NT2/D1 (cell line): ENCODE measurements around the gene FBXO22.

Source experiments
- DNase-seq: peaks from one replicate; pipeline ENCODE4 v3.0.0-alpha.2; 2011; ENCODE audit warnings: low read depth, low spot score
- H3K27me3 ChIP-seq: 2 replicates; pipeline ENCODE4 v1.6.0; 2011; ENCODE audit warnings: mild to moderate bottlenecking; ENCODE audit not compliant: insufficient read length, insufficient read depth
- H3K36me3 ChIP-seq: 2 replicates; pipeline ENCODE4 v1.6.1; 2011; ENCODE audit warnings: mild to moderate bottlenecking, low read length, mixed read lengths; ENCODE audit not compliant: insufficient read depth, insufficient read length
- H3K4me1 ChIP-seq: 2 replicates; pipeline ENCODE4 v1.5.1; 2011; ENCODE audit not compliant: insufficient read depth, insufficient read length
- H3K4me3 ChIP-seq: 2 replicates; pipeline ENCODE4 v1.5.1; 2011; ENCODE audit warnings: low read depth; ENCODE audit not compliant: insufficient read length
- H3K9ac ChIP-seq: 2 replicates; pipeline ENCODE4 v1.6.0; 2011; ENCODE audit warnings: low read depth; ENCODE audit not compliant: insufficient read length
- H3K9me3 ChIP-seq: 2 replicates; pipeline ENCODE4 v1.5.1; 2011; ENCODE audit warnings: mild to moderate bottlenecking, low read length; ENCODE audit not compliant: insufficient read depth
- SUZ12 ChIP-seq: IDR thresholded peaks from 2 replicates; pipeline ENCODE4 v1.6.1; 2011; ENCODE audit not compliant: insufficient read length, insufficient read depth; ENCODE audit errors: extremely low read depth
- YY1 ChIP-seq: IDR thresholded peaks from 2 replicates; pipeline ENCODE4 v1.6.1; 2011; ENCODE audit not compliant: insufficient read length, insufficient read depth
- ZNF274 ChIP-seq: IDR thresholded peaks from 2 replicates; pipeline ENCODE4 v1.6.1; 2011; ENCODE audit warnings: mild to moderate bottlenecking, low read depth, low read length

Gene FBXO22

DNA sequence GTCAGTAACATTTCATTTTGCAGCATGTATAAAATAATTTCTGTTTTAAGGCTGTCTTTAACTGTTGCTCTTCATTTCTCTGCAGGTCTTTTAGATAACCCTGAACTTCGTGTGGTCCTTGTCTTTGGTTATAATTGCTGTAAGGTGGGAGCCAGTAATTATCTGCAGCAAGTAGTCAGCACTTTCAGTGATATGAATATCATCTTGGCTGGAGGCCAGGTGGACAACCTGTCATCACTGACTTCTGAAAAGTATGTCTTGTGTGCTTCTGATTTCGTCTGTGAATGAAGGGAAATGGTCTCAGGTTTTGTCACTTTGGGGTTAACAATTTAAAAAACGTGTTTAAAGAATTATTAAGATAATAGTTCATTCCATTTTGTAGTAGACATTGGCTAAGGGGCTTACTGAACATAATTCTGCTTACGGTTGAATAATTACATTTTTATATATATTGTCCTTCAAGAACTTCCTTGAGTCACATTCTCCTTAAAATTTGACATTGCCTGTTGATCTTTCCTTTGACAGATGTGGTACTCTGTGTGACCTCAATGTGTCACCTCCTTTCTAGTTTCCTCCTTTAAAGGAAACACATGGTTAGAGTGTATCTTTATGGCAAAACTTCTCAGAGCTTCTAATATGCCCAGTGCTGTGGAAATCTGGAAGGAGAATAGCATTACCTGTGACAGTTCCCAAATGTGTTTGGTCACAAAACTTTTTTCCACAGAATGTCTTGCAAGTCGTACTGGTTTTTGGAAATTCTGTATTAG lies 26.3 kb downstream of the FBXO22 start:
- Histone ChIP-seq H3K4me1 (no peaks in the 10 kb centered on the region), H3K36me3 (peaks cover 65% of the 10 kb centered on the region), H3K4me3 (no peak overlapping the region), H3K27me3 (no peaks in the 10 kb centered on the region), H3K9ac (no peak overlapping the region), H3K9me3 (no peaks in the 10 kb centered on the region)
- TF ChIP-seq YY1: no peak
- no peak for TF ChIP-seq ZNF274
- no peak for TF ChIP-seq SUZ12
- DNase-seq: no peak

DNA sequence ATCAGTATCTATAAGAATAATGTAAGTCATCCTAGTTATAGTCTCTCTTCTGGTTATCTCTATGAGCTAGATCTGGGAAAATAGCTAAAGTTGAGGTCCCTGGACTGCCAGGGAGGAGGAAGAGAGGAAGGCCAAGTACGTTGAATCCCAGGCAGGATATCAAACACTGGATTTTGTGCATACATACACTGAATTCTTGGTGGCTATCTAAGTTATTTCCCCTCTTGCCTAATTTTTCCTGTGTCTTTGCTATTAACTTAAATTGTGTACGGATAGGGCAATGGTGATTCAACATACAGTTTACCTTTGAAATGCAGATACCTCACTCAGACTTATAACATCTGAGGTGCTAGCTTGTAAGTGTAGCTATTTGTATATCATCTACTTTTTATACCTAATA lies 27.2 kb downstream of the FBXO22 start:
- TF ChIP-seq SUZ12: no peak
- TF ChIP-seq ZNF274: no peak
- no peak for TF ChIP-seq YY1
- H3K9me3 ChIP-seq: no peaks in the 10 kb centered on the region
- H3K27me3 ChIP-seq: no peaks in the 10 kb centered on the region
- no peak overlapping the region for H3K9ac ChIP-seq
- no peaks in the 10 kb centered on the region for H3K4me1 ChIP-seq
- no peak for DNase-seq
- no peak overlapping the region for H3K4me3 ChIP-seq
- peaks cover 66% of the 10 kb centered on the region for H3K36me3 ChIP-seq

DNA sequence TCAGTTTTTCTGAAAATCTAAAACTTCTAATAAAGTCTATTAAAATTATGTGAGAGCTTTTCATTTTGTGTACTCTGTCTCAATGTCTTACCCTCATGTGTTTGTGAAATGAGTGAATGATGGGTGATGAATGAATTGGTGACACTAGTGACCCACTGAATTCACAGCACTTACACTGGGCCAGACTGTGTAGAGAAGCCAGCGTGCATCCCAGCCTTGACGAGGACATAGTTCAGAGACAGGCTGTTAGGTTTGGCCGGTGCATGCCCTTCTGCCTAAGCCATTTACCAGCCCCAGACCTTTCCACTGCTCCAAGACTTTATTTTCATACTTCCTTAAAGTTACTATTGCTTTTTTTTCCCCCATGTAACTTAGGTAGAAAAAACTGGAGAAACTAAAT lies 38.8 kb downstream of the FBXO22 start:
- Histone ChIP-seq H3K27me3 (no peaks in the 10 kb centered on the region), H3K9ac (no peak overlapping the region), H3K4me3 (no peak overlapping the region), H3K9me3 (no peaks in the 10 kb centered on the region), H3K36me3 (peaks cover 5% of the 10 kb centered on the region), H3K4me1 (no peaks in the 10 kb centered on the region)
- DNase-seq: no peak
- TF ChIP-seq ZNF274: no peak
- no peak for TF ChIP-seq YY1
- no peak for TF ChIP-seq SUZ12

DNA sequence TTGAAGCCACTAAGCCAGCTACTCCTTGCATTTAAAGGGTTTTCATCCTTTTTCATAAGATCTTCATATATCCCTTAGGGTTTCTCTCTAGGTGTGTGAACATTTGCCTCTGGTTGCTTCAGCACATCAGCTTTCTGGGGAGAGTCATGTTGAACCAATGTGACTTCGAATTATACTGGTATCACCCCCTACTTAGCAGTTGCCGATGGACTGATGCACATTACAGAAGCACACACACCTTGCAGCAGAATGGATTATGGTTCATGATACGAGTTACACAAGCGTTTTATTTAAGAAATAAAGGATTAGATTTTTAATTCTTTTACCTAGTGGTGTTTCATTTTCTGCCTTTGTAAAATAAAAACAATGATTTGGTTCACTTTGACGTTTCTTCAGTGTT lies 39.6 kb downstream of the FBXO22 start:
- Histone ChIP-seq H3K9ac (no peak overlapping the region), H3K4me3 (no peak overlapping the region), H3K4me1 (no peaks in the 10 kb centered on the region), H3K36me3 (no peaks in the 10 kb centered on the region), H3K27me3 (no peaks in the 10 kb centered on the region), H3K9me3 (no peaks in the 10 kb centered on the region)
- no peak for DNase-seq
- no peak for TF ChIP-seq SUZ12

DNA sequence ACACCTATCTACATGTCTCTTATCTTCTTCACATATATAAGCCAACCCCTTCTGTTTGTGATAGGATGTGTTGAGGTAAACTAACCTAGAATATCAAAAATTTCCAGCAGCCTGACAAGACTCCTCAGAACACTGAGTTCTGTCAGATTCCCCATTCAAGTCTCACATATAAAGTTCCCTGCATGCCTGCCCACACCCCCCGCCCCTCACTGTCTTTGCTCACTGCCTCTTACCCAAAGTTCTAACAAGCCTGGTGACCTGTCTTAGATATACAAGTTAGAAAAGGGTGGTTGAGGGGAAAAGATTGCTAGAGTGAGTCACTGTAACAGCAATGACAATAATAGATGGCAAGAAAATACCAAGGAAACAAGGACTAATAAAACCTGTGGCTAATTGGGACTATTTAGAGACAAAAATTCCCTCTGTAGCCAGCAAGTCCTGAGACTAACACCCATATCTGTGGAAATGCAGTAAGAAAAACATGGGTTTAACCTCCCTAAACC lies 40.1 kb downstream of the FBXO22 start:
- H3K9me3 ChIP-seq: no peaks in the 10 kb centered on the region
- DNase-seq: no peak
- H3K9ac ChIP-seq: no peak overlapping the region
- H3K27me3 ChIP-seq: no peaks in the 10 kb centered on the region
- TF ChIP-seq SUZ12: no peak
- no peak for TF ChIP-seq ZNF274
- TF ChIP-seq YY1: no peak
- no peak overlapping the region for H3K4me3 ChIP-seq
- no peaks in the 10 kb centered on the region for H3K36me3 ChIP-seq
- no peaks in the 10 kb centered on the region for H3K4me1 ChIP-seq

DNA sequence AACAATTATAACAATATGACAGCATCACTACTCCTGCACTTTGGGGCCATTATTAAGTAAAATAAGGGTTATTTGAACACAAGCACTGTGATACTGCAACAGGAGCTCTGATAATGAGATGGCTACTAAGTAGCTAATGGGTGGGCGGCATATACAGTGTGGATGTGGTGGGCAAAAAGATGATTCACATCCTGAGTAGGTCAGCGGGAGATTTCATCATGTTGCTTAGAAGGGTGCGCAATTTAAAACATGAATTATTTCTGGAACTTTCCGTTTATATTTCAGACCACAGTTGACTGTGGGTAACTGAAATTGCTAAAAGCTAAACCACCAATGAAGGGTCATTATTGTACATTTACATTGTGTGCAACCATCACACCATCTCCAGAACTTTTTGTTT lies 42.3 kb downstream of the FBXO22 start:
- Histone ChIP-seq H3K36me3 (no peaks in the 10 kb centered on the region), H3K4me1 (no peaks in the 10 kb centered on the region), H3K9ac (no peak overlapping the region), H3K27me3 (no peaks in the 10 kb centered on the region), H3K4me3 (no peak overlapping the region), H3K9me3 (no peaks in the 10 kb centered on the region)
- TF ChIP-seq SUZ12 (no peak), YY1 (no peak), ZNF274 (no peak)
- no peak for DNase-seq

DNA sequence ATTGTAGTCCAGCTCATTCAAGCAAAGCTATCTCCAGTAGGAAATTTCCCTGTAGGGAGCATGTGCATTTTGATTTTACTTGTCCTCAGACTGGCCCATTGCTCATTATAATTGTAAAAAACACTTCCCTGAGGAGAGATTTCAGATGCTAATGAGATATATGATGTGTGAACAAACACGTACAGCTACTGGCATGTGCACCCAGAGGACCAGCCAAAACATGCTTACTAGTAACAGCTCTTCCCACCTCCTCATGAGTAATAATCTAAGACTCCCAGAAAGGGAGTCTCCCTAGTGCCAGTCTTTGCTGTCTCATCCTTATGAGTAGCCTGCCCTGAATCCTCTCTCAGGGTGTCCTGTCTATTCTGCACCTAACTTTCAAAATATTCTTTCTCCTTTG lies 43.4 kb downstream of the FBXO22 start:
- H3K9me3 ChIP-seq: no peaks in the 10 kb centered on the region
- H3K9ac ChIP-seq: no peak overlapping the region
- H3K36me3 ChIP-seq: no peaks in the 10 kb centered on the region
- no peak for DNase-seq
- no peaks in the 10 kb centered on the region for H3K4me1 ChIP-seq
- H3K27me3 ChIP-seq: no peaks in the 10 kb centered on the region
- H3K4me3 ChIP-seq: no peak overlapping the region
- TF ChIP-seq SUZ12 (no peak), ZNF274 (no peak), YY1 (no peak)
